ENCODE measurements around the gene FUT8.

- no peak for TF ChIP-seq CTCF (IDR thresholded peaks at IDR 0.05)
- TF ChIP-seq MAX (IDR thresholded peaks at IDR 0.05; ENCODE audit: low read depth) = no peak
- TF ChIP-seq REST (IDR thresholded peaks at IDR 0.05; ENCODE audit: low read depth, low read length) = no peak
- TF ChIP-seq USF2 (IDR thresholded peaks at IDR 0.05; ENCODE audit: borderline replicate concordance, low read depth, low read length) = no peak
- no peak for TF ChIP-seq EZH2phosphoT487 (IDR thresholded peaks at IDR 0.05; ENCODE audit: borderline replicate concordance, low read depth)
- TF ChIP-seq PBX3 (IDR thresholded peaks at IDR 0.05) = no peak
- TF ChIP-seq RCOR1 (IDR thresholded peaks at IDR 0.05; ENCODE audit: low read length) = no peak
- TF ChIP-seq POLR2AphosphoS5 (IDR thresholded peaks at IDR 0.05; ENCODE audit: low read depth, low read length) = no peak
- no peak for TF ChIP-seq TCF12 (IDR thresholded peaks at IDR 0.05)
Observed at GRCh38 chr14:65432361-65432948, 19.9 kb downstream of the FUT8 start.
